Stimulated activated CD4-positive, alpha-beta T cell treated with anti-CD3 and anti-CD28 coated beads, TNF-alpha, amount 100 ng/mL, for 4 hours (primary cell): Measurements from ENCODE around the gene BBOX1.
"Not testable (repeated sequence)": the region's sequence is repeated elsewhere in the genome, so short reads cannot be mapped to it uniquely, and the experiment has no call there.

Source experiments
- DNase-seq, 3 experiments: peaks; one replicate each; pipeline ENCODE4 v3.0.0-alpha.2; 2020; ENCODE audit warnings: low read depth in 3 of 3

Gene BBOX1

GRCh38 chr11:27083782-27084181 lies 43.2 kb downstream of the BBOX1 start:
- DNase-seq, result no peak

- no peak for DNase-seq
Observed at GRCh38 chr11:27084518-27084917, 43.9 kb downstream of the BBOX1 start.

- no peak for DNase-seq
Observed at GRCh38 chr11:27085111-27085510, 44.5 kb downstream of the BBOX1 start.

- no peak for DNase-seq
Observed at GRCh38 chr11:27085605-27086004, 45.0 kb downstream of the BBOX1 start.

GRCh38 chr11:27087432-27087831 lies 46.8 kb downstream of the BBOX1 start:
- no peak for DNase-seq

- DNase-seq, result no peak
Observed at GRCh38 chr11:27088353-27088752, 47.7 kb downstream of the BBOX1 start.

- DNase-seq, result no peak
Observed at GRCh38 chr11:27089746-27090145, 49.1 kb downstream of the BBOX1 start.

GRCh38 chr11:27090357-27090948 lies 49.8 kb downstream of the BBOX1 start:
- not testable (repeated sequence) for DNase-seq

- no peak for DNase-seq
Observed at GRCh38 chr11:27094120-27094519, 53.5 kb downstream of the BBOX1 start.

- DNase-seq, result no peak
Observed at GRCh38 chr11:27095059-27095458, 54.4 kb downstream of the BBOX1 start.

- DNase-seq, result no peak
Observed at GRCh38 chr11:27095887-27096286, 55.3 kb downstream of the BBOX1 start.

- no peak for DNase-seq
Observed at GRCh38 chr11:27097551-27097950, 56.9 kb downstream of the BBOX1 start.

GRCh38 chr11:27100534-27100933 lies 59.9 kb downstream of the BBOX1 start:
- DNase-seq, result no peak

- no peak for DNase-seq
Observed at GRCh38 chr11:27107548-27107947, 66.9 kb downstream of the BBOX1 start.

GRCh38 chr11:27108809-27109208 lies 68.2 kb downstream of the BBOX1 start:
- no peak for DNase-seq

GRCh38 chr11:27111896-27112295 lies 71.3 kb downstream of the BBOX1 start:
- DNase-seq, result no peak

- no peak for DNase-seq
Observed at GRCh38 chr11:27112946-27113345, 72.3 kb downstream of the BBOX1 start.

- DNase-seq, result no peak
Observed at GRCh38 chr11:27115051-27115650, 74.5 kb downstream of the BBOX1 start.

GRCh38 chr11:27116684-27117083 lies 76.1 kb downstream of the BBOX1 start:
- no peak for DNase-seq

- DNase-seq, result no peak
Observed at GRCh38 chr11:27118371-27118770, 77.8 kb downstream of the BBOX1 start.

GRCh38 chr11:27118949-27119348 lies 78.3 kb downstream of the BBOX1 start:
- DNase-seq, result no peak

GRCh38 chr11:27119396-27119795 lies 78.8 kb downstream of the BBOX1 start:
- no peak for DNase-seq

GRCh38 chr11:27120211-27120610 lies 79.6 kb downstream of the BBOX1 start:
- DNase-seq, result no peak

GRCh38 chr11:27122001-27122400 lies 81.4 kb downstream of the BBOX1 start:
- DNase-seq, result no peak
